WTC11 (cell line): Measurements from ENCODE around the gene HLCS.

Source experiments
- ELF4 ChIP-seq: sonication (generic); formaldehyde crosslinking; IDR thresholded peaks from 2 replicates; pipeline ENCODE4 v1.8.1; 2022; ENCODE audit warnings: low read depth, mild to moderate bottlenecking, moderate library complexity, missing genetic modification reagents
- TF ChIP-seq, protein P1 (sequence below): fragments of 200-600 bp; IDR thresholded peaks from 2 replicates; pipeline ENCODE4 v1.8.0; 2022; ENCODE audit warnings: antibody characterized with exemption

DNA sequence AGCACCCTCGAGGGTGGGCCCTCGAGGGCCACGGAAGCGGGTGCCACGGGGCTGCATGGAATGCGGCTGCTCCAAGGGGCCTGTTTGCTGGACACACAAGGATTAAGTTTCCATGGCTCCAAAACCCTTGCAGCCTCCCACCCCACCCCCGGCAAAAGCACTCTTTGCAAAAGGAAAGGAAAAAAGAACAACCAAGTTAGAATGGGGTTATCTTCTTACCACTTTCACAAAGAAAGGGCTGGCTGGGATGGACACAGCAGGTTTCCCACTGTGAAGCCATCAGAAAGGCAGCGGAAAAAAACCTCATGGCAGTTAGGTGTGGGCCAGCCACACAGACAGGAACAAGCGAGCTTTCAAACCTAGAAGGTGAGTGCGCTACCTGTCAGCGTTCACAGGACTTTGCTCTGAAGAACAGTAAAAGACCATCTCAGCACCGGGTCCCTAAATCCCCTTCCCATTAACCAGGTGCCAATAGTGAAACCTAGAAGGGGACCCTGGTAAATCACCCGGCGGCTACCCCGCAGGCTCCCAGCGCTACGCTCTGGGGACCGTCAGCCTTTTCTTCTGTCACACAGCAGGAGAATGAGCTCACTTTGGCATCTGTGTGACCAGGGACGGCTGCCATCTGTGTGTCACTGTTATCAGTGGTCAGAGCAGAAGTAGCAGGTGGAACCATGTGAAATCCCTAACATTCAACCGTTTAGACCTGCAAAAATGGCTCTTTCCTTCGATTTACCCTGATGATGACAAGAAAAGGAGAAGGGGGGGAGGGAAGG is 174.6 kb downstream of the HLCS start:
- TF ChIP-seq, protein P1, sequence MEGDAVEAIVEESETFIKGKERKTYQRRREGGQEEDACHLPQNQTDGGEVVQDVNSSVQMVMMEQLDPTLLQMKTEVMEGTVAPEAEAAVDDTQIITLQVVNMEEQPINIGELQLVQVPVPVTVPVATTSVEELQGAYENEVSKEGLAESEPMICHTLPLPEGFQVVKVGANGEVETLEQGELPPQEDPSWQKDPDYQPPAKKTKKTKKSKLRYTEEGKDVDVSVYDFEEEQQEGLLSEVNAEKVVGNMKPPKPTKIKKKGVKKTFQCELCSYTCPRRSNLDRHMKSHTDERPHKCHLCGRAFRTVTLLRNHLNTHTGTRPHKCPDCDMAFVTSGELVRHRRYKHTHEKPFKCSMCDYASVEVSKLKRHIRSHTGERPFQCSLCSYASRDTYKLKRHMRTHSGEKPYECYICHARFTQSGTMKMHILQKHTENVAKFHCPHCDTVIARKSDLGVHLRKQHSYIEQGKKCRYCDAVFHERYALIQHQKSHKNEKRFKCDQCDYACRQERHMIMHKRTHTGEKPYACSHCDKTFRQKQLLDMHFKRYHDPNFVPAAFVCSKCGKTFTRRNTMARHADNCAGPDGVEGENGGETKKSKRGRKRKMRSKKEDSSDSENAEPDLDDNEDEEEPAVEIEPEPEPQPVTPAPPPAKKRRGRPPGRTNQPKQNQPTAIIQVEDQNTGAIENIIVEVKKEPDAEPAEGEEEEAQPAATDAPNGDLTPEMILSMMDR = no peak
- no peak for TF ChIP-seq ELF4
